GM19395 (cell line): ENCODE data around the gene SLC25A48.
"Not testable (repeated sequence)": the region's sequence is repeated elsewhere in the genome, so short reads cannot be mapped to it uniquely, and the experiment has no call there.

Source experiments
- ATAC-seq: cut with Tn5 transposase; IDR thresholded peaks from one replicate; pipeline ENCODE4 v1.9.1; 2021; ENCODE audit warnings: mild to moderate bottlenecking, moderate library complexity; ENCODE audit not compliant: unreplicated experiment

The SLC25A48 gene

DNA sequence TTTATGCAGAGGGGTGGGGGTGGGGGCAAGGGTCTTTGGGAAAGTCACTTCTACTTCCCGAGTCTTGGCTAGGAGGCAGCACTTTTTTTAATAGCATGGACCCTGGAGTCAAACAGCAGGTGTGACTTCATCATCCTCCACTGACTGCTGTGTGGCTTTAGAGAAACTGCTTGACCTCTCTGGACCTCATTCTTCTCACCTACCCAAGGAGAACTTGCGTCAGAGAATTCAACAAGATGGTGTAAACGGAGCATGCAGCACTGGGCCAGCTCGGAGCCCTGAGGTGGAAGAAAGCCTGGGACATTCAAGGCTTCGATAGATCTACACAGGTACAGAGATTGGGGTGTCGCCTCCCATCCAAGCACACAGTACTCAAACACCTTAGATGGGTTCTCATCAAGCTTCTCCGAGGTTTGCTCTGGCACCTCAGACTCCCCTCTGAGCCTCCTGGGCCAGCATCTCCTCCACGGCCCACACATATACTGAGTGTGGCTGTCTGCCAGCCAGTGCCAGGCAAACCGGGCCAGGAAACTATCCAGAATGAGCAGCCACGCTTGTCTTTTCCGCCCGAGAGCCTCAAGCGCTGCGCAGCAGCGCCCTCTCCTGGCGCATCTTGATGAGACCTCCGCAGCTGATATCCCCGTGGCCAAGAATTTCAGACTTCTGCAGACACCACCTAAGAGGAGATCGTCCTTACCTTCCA is 4.6 kb upstream of the SLC25A48 start:
- ATAC-seq, result no peak

DNA sequence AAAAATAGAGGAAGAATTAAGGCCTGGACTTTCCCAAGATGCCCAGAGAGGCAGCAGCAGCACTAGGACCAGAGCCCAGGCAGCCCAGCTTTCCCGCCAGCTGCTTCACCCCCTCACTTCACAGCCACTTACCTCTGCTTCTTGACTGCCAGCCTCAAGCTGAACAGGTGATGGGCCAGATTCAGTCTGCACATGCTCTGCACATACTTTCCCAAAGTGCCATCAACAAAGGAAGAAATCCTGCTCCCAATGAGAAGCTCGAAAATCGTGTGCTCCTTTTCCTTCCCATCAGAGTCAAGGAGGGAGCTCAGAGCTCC is 4.1 kb upstream of the SLC25A48 start:
- no peak for ATAC-seq

DNA sequence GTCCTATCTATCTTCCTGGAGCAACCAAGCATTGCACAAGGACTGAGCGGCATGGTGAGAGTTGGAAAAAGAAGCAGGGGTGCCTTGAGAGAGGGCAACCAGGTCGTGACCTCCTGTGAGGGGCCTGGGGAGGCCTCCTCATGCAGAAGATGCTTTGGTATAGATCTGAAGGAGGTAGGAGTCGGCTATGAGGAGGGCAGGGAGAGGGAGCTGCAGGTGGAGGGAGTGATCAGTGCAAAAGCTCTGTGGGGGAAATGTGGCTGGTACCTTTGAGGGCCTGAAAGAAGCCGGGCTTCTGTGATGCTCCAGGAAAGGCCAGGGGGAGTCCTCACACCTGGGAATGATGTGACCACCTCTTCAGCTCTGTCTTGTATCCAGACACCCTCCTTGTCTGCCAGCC is 3.6 kb upstream of the SLC25A48 start:
- no peak for ATAC-seq

DNA sequence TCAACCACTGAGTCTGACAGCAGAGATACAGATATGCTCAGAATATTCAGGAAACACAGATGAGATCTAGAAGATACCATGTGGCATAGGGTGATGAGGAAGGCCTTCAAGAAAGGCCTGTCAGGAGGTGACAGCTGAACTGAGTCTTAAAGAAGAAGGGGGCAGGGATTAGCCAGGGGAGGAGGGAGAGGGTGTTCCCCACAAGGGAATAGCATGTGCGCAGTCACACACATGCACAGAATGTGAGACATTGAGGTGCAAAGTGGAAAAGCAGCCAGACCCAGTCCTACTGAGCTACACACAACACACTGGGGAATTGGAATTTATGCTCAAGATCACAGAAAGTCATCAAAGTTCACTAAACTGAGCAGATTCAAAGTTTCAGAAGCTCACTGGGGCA is 3.0 kb upstream of the SLC25A48 start:
- no peak for ATAC-seq

DNA sequence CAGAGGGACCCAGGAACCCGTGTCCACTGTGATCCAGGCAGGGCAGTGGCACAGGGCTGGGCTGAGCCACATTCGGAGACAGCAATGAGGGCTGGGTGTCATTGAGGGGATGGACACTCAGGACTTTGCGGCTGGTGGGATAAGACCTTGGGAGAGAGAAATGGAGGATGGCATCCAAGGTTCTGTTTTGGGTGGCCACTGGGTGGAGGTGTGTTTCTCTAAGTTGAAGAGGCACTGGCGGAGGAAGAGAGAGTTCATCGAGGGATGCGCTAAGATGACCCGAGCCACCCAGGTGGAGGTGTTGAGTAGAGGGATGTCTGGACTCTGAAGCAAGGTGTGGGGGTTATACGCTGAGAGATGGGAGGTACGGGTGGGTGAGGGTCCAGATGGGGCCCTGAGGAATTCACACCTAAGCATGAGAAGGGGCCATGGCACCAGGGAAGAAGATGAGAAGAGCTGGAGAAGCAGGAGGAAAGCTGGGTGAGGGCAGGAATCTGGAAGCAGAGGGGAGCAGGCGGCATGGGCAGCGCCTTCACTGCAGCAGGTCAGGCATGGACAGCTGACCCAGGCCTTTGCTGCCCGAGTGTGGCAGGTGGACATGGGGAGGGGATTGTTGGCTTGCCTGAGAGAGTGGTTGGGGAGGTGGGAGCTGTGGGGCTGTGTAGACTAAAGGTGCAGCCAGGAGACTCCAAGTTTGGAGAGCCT is 2.5 kb upstream of the SLC25A48 start:
- no peak for ATAC-seq

DNA sequence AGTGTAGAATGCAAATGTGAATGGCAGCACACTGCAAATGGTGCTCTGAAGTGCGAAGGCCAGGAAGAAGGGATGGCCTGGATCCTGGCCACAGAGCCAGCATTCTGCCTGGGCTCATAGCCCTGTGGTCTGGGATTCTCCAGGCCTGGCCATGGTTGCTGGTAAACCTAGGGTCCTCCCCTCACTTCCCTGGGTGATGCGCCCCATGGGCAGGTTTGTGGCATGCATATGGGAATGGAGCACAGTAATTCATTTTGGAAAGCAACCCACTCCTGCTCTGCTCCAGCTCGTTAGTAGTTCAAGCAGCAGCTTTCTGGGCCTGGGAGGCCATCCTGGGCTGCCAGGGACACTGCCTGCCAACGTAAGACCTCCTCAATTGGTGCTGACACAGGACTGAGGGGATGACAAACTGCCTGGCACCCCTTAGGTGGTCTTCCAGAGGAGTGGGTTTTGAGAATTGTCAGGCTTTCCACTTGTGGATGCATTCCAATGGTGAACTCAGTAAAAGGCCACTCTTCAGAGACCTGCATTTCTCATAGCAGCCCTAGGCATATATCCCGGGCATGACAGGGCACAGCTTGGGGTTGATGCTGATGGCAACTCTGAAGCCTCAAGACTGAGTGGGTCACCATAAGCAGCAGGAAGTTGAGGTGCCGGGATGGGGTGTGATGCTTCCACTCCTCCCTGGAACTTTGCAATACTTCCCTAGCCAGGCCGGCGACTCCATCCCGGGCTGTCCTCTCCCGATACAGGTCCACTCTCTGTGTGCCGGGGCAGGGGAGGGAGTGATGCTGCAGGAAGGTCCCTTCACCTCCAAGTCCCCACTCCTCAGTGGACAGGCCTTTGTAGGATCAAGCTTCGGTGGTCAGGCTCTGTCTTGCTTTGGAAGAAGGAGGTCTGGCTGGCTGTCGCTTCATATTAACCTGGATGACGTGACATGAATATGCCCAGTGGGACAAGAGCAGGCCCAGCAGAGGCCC is 1.2 kb upstream of the SLC25A48 start:
- no peak for ATAC-seq

DNA sequence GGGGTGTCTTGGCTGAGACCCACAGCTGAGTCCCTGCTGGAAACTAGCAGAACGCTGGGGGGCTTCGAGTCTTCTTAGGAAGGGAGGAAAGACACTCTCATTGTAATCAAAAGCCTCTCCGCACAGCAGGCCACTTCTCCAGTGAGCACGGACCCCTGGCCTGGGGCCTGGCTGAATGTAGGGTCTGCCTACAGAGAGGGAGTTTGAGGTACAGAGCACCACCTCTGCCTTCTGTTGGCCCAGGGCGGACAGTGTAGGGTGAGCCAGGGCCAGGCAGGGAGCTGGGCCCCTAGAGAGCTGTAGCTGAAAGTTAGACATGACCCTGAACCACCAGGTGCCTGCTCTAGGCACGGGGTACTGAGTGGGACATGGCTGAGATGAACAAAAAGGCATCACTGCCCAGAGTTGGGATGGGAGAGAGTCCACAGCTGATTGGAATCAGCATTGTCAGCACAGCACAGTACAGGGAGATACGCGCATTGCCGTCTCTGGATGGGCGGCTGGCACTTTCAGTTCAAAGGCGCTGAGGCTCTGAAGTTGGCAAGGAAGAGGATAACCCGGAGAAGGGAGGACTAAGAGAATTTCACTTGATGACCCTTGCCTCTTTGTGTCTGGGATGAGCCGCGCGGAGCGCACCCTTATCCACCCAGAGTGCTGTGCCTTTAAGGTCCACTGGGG is 363 bp upstream of the SLC25A48 start:
- ATAC-seq, result peak; percentile 33

DNA sequence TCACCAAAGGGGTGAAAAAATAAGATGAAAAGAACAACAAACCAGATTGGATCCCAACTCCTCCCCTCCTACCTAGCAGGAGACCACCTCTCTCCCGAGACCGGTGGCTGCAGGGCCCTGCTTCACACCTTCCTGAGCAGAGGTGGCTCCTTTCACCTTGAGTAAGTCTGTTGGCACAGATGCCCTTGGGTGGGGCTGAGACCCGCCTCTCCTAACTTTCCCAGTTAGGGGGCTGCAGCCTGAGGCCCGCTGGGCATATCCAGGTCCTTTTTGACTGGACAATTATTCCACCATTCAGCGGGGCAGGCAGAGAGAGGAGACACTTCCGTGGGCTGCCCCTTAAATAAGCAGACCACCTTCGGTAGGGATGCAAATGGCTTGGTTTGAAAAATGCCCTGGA is 1.3 kb downstream of the SLC25A48 start:
- ATAC-seq, result no peak

DNA sequence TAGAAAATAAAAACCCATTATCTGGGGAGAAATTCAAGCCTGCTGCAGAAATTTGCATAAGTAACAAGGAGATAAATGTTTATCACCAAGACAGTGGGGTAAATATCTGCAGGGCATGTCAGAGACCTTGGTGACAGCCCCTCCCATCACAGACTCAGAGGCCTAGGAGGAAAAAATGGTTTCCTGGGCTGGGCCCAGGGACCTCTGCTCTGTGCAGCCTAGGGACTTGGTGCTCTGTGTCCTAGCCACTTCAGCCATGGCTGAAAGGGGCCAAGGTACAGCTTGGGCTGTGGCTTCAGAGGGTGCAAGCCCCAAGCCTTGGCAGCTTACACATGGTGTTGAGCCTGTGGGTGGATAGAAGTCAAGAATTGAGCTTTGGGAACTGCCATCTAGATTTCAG is 3.9 kb downstream of the SLC25A48 start:
- not testable (repeated sequence) for ATAC-seq

DNA sequence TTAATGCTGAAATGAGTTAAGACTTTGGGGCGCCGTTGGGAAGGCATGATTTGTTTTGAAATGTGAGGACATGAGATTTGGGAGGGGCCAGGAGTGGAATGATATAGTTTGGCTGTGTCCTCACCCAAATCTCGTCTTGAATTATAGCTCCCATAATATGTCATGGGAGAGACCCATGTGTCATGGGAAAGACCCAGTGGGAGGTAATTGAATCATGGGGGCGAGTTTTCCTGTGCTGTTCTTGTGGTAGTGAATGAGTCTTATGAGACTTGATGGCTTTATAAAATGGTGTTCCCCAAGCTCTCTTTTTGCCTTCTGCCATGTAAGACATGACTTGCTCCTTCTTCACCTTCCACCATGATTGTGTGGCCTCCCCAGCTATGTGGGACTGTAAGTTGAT is 5.1 kb downstream of the SLC25A48 start:
- no peak for ATAC-seq

DNA sequence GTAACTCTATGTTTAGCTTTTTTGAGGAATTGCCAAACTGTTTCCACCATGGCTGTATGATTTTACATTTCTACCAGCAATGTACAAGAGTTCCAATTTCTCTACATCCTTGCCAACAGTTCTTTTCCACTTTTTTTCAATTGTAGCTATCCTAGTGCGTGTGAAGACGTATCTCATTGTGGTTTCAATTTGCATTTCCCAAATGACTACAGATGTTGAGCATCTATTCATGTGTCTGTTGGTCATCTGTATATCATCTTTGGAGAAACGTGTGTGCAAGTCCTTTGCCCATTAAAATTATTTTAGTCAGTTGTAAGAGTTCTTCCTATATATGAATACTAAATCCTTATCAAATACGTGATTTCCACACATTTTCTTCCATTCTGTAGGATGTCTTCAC is 6.5 kb downstream of the SLC25A48 start:
- ATAC-seq, result no peak

DNA sequence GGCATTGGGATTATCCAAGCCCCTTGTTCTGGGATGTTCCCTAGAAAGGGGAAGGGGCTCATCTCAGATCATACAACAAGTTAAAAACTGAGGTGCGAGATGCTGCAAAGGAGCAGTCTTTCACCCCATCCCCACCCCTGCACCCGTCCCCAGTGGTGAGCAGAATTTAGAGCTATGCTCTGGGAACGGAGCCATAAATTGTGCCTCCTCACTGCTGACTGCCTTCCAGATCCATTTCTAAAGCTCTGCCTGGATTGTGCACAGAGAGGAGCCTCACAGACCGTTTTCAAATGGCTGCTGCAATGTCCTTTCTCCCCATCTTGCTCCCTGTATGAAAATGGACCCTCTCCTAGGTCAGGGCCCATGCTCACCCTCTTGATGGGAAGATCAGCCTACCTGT is 8.3 kb downstream of the SLC25A48 start:
- ATAC-seq, result no peak

DNA sequence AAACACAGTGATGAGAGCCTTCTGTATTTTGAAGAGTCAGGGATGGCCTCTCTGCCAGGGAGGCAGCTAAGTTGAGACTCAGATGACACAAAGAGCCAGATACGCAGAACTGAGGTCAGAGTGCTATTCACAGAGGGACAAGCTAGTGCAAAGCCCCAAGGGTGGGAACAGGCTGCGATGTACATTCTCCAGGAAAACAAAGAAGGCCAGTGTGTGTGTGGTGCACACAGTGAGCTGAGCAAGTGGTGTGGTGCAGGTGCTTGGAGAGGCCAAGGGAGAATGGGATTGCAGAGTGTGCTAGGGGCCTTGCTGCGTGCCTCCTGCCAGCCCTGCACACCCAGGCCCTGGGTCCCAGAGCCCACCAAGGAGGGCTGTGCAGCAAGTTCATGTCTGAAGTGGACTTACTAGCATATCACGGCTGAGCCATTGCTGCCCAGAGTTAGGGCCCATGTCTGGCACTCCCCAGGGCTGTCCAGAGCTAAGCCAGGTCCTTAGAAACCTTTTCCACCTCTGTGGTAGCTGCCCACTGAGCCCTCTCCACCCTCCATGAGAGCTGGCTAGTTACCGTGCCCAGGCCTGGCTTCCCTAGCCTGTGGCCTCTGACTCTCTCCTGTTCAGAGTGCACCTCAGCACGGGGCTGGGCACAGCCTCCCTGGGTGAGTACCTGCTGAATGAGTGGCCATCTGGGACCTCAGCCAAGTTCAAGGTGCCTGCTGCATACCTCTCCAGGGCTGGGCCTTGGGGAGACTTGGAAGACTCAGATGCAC is 9.3 kb downstream of the SLC25A48 start:
- ATAC-seq, result no peak

DNA sequence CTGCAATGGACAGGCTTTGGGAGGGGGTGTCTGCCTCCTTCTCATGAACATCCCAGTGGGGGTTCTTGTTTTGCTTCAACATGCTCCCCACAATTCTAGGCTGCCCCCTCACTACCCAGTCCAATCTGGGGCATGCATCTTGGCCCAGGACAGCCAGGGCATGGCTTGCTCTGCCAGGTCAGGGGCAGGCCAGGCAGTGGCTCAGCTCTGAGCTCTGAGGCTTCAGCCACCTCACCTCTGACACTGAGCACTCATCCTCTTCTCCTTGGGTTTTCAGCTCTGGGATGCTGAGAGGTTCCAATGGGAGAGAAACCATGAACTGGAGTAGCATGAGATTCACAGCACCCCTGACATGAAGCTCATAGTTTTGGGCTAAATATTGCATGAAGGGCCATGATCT is 11.8 kb downstream of the SLC25A48 start:
- no peak for ATAC-seq

DNA sequence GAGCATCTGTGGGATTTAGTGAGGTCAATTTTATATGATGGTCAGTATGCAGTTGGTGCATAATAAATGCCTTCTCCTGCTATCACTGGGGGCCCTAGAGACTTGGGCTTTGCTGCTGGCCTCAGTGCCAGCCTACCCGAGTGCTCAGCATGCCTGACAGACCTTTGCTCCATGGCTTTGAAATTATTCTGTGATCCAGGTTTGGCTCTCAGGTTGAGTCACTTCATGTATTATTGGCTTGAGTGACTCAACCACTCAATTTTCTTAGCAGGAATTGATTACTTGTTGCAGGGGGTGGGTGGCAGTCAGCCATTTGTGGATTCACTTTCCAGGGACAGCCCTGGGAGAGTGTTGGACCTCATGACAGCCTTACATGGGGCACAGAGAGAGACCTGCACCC is 13.5 kb downstream of the SLC25A48 start:
- ATAC-seq, result no peak

DNA sequence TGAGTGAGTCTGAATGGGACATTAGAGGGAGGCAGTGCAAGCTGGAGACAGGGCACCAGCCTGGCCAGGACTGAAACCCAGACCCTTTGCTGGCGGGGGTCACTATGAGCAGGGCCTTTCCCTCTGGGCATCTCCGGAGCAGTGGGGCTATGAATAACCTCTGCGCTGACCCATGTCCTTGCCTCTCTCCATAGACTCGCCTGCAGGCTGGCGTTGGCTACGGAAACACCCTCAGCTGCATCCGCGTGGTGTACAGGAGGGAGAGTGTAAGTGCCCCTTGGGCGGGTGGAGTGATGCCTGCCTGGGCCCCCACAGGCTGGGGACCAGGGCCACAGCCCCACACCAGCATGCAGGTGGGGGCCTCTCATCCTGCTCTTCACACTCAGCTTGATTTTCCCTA is 15.8 kb downstream of the SLC25A48 start:
- no peak for ATAC-seq

DNA sequence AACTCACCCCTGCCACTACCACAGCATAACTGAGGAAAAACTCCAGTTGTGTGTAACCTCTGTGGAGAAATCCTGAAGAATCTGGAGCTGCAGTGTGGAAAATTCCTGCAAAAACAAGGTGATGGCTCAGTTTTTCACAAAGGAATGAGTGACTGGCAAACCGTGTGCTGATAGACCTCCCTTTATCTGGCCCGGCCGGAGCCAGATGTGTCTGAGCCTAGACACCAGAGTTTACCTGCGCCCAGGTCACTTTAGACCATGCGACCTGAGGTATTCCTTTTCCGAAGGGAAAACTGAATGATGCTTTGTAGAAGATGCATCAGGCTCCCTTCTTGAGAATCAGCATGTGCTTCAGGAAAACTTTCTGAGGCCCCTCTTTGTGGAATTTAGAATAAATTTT is 16.2 kb downstream of the SLC25A48 start:
- ATAC-seq, result no peak

DNA sequence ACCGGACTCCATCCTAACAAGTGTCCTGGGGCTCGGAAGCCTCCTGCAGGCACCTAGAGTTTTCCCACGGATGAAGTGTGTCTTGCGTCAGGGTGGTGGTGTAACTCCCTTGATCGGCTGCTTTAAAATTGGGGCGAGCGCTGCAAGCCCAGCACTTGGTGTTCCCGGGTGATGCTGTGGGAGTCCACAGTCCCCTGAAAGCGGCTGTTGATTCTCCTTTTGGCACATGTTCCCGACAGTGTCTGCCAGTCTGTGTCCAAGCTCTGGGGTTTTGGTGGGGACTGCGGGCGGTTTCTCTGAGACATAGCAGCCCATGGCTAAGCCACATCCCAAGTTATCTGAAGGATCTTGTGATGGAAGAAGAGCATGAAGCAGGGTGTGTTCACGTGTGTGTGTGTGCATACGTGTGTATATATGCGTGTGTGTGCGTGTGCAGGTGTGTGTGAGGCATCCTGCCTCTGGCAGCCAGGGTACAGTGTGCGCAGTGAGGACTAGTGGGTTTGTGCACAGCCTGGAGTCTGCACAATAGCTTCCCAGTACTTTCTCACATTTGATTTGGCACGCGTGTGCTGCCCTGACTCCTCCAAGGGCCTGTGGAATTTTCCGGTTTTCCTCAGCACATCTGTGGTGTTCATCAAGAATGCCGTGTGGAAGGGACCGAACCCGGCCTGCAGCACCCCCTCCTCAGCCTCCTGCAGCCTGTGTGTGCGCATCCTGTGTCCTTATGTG is 16.9 kb downstream of the SLC25A48 start:
- ATAC-seq, result no peak

DNA sequence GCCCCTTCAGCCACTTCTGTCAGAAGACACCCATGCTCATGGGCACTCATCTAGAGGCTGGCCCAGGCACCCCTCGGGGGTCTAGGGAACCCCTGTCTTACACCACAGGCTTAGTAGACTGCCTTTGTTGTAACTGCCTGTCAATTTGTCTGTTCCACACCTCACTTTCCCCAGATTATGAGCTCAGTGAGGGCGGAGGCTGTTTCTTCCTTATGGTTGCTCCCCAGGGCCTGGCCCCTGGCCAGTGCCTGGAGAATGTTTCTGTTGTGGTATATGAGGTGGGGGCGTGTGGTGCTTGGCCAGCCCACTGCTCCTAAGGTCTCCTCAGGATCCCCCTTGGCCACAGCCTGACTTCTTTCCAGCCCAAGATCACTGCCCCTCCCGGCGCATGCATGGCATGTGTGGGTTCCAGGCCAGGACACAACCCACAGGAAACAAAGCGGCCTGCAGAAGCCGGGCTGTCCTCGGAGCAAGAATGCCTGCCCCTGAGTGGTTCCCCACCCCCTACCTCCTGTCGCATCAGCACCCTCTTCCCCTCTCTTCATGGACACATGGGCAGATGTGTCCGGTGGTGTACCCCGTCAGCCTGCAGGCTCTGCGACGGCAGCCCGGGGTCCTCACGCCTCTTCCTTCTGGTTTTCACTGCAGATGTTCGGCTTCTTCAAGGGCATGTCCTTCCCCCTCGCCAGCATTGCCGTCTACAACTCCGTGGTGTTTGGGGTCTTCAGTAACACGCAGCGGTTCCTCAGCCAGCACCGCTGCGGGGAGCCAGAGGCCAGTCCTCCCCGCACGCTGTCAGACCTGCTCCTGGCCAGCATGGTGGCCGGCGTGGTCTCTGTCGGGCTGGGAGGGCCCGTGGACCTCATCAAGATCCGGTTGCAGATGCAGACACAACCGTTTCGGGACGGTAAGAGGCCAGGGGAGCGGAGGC is 17.7 kb downstream of the SLC25A48 start:
- no peak for ATAC-seq
